HTR-8/SVneo (cell line): Measurements from ENCODE around the gene NLRP3.
"Not testable (repeated sequence)": the region's sequence is repeated elsewhere in the genome, so short reads cannot be mapped to it uniquely, and the experiment has no call there.

Experiments used
- DNase-seq: peaks from one replicate; pipeline ENCODE4 v3.0.0; 2011; ENCODE audit warnings: low spot score, mixed read lengths; ENCODE audit not compliant: insufficient read length
- FAIRE-seq: peaks from 2 replicates; lab custom pipeline; 2011; peaks lifted over from hg19 to GRCh38; lab: Jason Lieb, UNC

The NLRP3 gene

GRCh38 chr1:247465796-247466195 is 49.8 kb downstream of the NLRP3 start:
- DNase-seq = no peak
- no peak for FAIRE-seq

- FAIRE-seq (no peak), DNase-seq (no peak)
These were observed 51.2 kb downstream of the NLRP3 start for GRCh38 chr1:247467129-247467528.

- DNase-seq = no peak
- no peak for FAIRE-seq
These were observed 52.6 kb downstream of the NLRP3 start for GRCh38 chr1:247468481-247469140.

- no peak for FAIRE-seq
- DNase-seq = no peak
These were observed 53.2 kb downstream of the NLRP3 start for GRCh38 chr1:247469141-247469535.

GRCh38 chr1:247470942-247471429 is 55.0 kb downstream of the NLRP3 start:
- not testable (repeated sequence) for FAIRE-seq, DNase-seq

GRCh38 chr1:247471445-247472016 is 55.6 kb downstream of the NLRP3 start:
- no peak for DNase-seq
- FAIRE-seq = no peak

- DNase-seq = no peak
- FAIRE-seq = no peak
These were observed 56.1 kb downstream of the NLRP3 start for GRCh38 chr1:247472035-247472434.

- FAIRE-seq = no peak
These were observed 58.4 kb downstream of the NLRP3 start for GRCh38 chr1:247474367-247474766.

GRCh38 chr1:247475793-247476192 is 59.8 kb downstream of the NLRP3 start:
- FAIRE-seq (no peak), DNase-seq (no peak)

More at GRCh38 chr1:247474367-247474766, 58.4 kb downstream of the NLRP3 start:
- DNase-seq = no peak

- peak; percentile 28 for FAIRE-seq
- DNase-seq = not testable (repeated sequence)
These were observed 60.5 kb downstream of the NLRP3 start for GRCh38 chr1:247476328-247477058.

GRCh38 chr1:247482747-247483146 is 66.8 kb downstream of the NLRP3 start:
- FAIRE-seq (no peak), DNase-seq (peak; percentile 36)

- no peak for FAIRE-seq
- DNase-seq = peak; percentile 77
These were observed 71.1 kb downstream of the NLRP3 start for GRCh38 chr1:247487057-247487456.

- no peak for FAIRE-seq
These were observed 75.4 kb downstream of the NLRP3 start for GRCh38 chr1:247491328-247491727.

GRCh38 chr1:247493106-247493505 is 77.1 kb downstream of the NLRP3 start:
- FAIRE-seq (no peak), DNase-seq (no peak)

More at GRCh38 chr1:247491328-247491727, 75.4 kb downstream of the NLRP3 start:
- no peak for DNase-seq

- DNase-seq (no peak), FAIRE-seq (no peak)
These were observed 78.8 kb downstream of the NLRP3 start for GRCh38 chr1:247494767-247495166.

- DNase-seq (no peak), FAIRE-seq (no peak)
These were observed 80.8 kb downstream of the NLRP3 start for GRCh38 chr1:247496581-247497285.
